Measurements from ENCODE around the gene LHFPL2.

LHFPL2 gene

GRCh38 chr5:78690253-78690972 is 41.8 kb upstream of the LHFPL2 start:
- TF ChIP-seq SIN3A (IDR thresholded peaks at IDR 0.05; ENCODE audit: borderline replicate concordance, insufficient read depth, low read length) (no peak), TAF1 (IDR thresholded peaks at IDR 0.05; ENCODE audit: borderline replicate concordance, insufficient read depth, low read length) (no peak), FOXP2 (optimal IDR thresholded peaks at IDR 0.05; ENCODE audit: borderline replicate concordance, extremely low read depth, extremely low read length, insufficient read depth) (no peak), POLR2AphosphoS5 (IDR thresholded peaks at IDR 0.05; ENCODE audit: low read depth, low read length) (no peak)
- TF ChIP-seq, protein P1, sequence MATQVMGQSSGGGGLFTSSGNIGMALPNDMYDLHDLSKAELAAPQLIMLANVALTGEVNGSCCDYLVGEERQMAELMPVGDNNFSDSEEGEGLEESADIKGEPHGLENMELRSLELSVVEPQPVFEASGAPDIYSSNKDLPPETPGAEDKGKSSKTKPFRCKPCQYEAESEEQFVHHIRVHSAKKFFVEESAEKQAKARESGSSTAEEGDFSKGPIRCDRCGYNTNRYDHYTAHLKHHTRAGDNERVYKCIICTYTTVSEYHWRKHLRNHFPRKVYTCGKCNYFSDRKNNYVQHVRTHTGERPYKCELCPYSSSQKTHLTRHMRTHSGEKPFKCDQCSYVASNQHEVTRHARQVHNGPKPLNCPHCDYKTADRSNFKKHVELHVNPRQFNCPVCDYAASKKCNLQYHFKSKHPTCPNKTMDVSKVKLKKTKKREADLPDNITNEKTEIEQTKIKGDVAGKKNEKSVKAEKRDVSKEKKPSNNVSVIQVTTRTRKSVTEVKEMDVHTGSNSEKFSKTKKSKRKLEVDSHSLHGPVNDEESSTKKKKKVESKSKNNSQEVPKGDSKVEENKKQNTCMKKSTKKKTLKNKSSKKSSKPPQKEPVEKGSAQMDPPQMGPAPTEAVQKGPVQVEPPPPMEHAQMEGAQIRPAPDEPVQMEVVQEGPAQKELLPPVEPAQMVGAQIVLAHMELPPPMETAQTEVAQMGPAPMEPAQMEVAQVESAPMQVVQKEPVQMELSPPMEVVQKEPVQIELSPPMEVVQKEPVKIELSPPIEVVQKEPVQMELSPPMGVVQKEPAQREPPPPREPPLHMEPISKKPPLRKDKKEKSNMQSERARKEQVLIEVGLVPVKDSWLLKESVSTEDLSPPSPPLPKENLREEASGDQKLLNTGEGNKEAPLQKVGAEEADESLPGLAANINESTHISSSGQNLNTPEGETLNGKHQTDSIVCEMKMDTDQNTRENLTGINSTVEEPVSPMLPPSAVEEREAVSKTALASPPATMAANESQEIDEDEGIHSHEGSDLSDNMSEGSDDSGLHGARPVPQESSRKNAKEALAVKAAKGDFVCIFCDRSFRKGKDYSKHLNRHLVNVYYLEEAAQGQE (IDR thresholded peaks at IDR 0.05; ENCODE audit: insufficient read depth in 1 of 2, low read depth in 2 of 2, low read length in 2 of 2), result no peak

GRCh38 chr5:78689540-78690252 is 41.1 kb upstream of the LHFPL2 start:
- TF ChIP-seq, protein P1 (IDR thresholded peaks at IDR 0.05; ENCODE audit: insufficient read depth in 1 of 2, low read depth in 2 of 2, low read length in 2 of 2), result no peak
- TF ChIP-seq TAF1 (IDR thresholded peaks at IDR 0.05; ENCODE audit: borderline replicate concordance, insufficient read depth, low read length) (no peak), POLR2AphosphoS5 (IDR thresholded peaks at IDR 0.05; ENCODE audit: low read depth, low read length) (no peak), FOXP2 (optimal IDR thresholded peaks at IDR 0.05; ENCODE audit: borderline replicate concordance, extremely low read depth, extremely low read length, insufficient read depth) (no peak)

DNA sequence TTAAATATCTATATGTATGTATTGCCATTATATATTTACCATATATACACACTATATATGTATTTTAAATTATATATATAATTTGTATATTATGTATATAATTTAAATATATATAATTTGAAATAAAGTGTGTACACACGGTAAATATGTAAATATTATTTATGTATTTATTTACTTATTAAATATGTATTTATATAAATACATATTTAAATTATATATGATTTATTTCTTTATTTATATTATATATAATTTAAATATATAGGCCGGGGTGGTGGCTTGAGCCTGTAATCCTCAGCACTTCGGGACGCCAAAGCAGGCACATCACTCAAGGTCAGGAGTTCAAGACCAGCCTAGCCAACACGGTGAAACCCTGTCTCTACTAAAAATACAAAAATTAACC is 31.3 kb upstream of the LHFPL2 start:
- TF ChIP-seq SIN3A (IDR thresholded peaks at IDR 0.05; ENCODE audit: borderline replicate concordance, insufficient read depth, low read length) (no peak), TAF1 (IDR thresholded peaks at IDR 0.05; ENCODE audit: borderline replicate concordance, insufficient read depth, low read length) (no peak)

DNA sequence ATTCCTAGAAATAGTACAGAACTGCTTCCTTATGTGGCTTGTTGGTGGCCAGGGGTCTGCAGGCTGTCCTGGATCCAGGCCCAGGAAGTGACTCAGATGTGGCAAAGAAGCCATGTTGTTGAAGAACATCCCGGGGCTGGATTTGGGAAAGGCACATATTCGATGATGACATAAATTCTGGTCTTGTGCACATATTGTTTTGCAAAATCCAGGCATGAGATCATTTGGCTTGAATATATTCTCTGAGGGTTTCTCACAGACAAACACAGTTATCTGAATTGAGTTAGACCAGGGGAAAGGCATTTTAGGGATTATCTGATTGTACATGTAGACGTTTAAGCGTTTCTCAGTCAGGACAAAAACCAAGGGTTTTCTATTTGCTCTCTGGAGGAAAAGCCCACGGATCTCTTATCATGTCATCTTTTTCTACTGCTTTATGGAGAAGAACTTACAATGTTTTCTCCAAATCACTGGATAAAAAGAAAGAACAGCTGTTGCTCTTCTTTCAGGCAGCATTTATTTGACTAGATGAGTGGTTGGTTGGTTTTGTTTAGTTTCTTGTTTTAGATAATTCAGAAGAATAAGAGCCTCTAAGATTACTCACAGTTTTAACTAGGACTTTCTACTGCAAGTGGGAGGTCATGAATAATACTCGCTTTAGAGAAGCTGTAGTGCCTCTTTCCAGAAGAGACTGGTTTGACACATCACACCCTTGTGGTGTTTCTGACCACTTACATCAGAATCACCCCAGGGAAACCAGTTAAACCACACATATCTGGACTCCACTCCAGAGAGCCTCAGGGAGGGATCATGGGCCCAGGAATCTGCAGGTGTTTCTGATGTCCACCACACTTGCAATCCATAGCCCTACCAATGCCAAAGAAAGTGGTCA is 29.5 kb upstream of the LHFPL2 start:
- TF ChIP-seq POLR2AphosphoS5 (IDR thresholded peaks at IDR 0.05; ENCODE audit: low read depth, low read length), result no peak
- no peak for TF ChIP-seq SIN3A (IDR thresholded peaks at IDR 0.05; ENCODE audit: borderline replicate concordance, insufficient read depth, low read length)
- TF ChIP-seq, protein P1 (IDR thresholded peaks at IDR 0.05; ENCODE audit: insufficient read depth in 1 of 2, low read depth in 2 of 2, low read length in 2 of 2), result no peak
- TF ChIP-seq TAF1 (IDR thresholded peaks at IDR 0.05; ENCODE audit: borderline replicate concordance, insufficient read depth, low read length), result no peak
- no peak for TF ChIP-seq FOXP2 (optimal IDR thresholded peaks at IDR 0.05; ENCODE audit: borderline replicate concordance, extremely low read depth, extremely low read length, insufficient read depth)

DNA sequence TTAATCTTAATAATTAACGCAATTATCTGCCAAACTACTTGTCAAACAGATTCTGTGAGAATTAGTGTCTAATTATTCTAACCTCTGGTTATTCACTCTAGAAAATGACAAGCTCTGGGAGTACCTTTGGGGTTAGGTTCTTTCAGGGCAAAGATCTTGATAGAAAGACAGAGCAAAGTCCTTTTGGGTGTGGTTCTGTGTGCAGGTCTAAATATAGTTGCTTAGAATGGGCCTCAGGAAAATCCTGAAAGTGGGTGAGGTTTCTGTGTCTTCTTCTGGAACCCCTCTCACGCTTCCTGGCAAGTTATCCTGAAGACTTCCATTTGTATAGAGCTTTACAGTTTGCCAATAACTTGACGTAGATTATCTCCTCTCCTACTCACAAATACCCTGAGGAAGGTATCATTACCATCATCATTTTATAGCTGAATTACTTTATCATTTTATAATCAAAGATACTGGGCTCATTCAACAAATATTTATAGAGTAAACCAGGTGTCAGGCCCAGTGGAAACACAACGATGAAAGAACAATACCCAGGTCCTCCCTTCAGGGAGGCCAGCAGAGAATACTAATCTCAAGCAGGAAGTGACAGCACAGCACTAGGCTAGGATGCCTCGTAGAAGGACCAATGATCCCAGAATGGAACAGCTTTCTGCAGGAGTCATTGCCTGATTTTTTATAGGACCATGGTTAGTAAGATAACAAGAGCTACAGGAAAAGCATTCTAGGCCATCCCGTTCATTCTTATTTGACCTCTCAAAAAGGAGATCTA is 27.6 kb upstream of the LHFPL2 start:
- TF ChIP-seq TAF1 (IDR thresholded peaks at IDR 0.05; ENCODE audit: borderline replicate concordance, insufficient read depth, low read length) (no peak), POLR2AphosphoS5 (IDR thresholded peaks at IDR 0.05; ENCODE audit: low read depth, low read length) (no peak), FOXP2 (optimal IDR thresholded peaks at IDR 0.05; ENCODE audit: borderline replicate concordance, extremely low read depth, extremely low read length, insufficient read depth) (no peak), SIN3A (IDR thresholded peaks at IDR 0.05; ENCODE audit: borderline replicate concordance, insufficient read depth, low read length) (no peak)
- TF ChIP-seq, protein P1 (IDR thresholded peaks at IDR 0.05; ENCODE audit: insufficient read depth in 1 of 2, low read depth in 2 of 2, low read length in 2 of 2), result no peak

Data from PFSK-1 (cell line).